ENCODE results near the gene CD300LD. TPM values are rescaled to one million over a fixed set of nuclear protein-coding genes. Genes with fewer than 3 reads are reported as not detected.
"Not testable (repeated sequence)": the region's sequence is repeated elsewhere in the genome, so short reads cannot be mapped to it uniquely, and the experiment has no call there.

CD300LD gene
- total RNA-seq, 4 donors from 2014 or later: not detected

- Histone ChIP-seq H3K27ac (peak overlapping the region; percentile 79 to 87 (median 86)), H3K36me3 (no peaks in the 10 kb centered on the region), H3K4me3 (replicated peaks in 1 of 3) (no peak overlapping the region), H3K9me3 (no peaks in the 10 kb centered on the region), H3K27me3 (no peaks in the 10 kb centered on the region), H3K4me1 (peaks cover 57 to 60% of the 10 kb centered on the region in 2 donors)
- intact Hi-C loops (cut with DNase I): no loop called here
- TF ChIP-seq POLR2A (IDR thresholded peaks at IDR 0.05) (no peak), CTCF (IDR thresholded peaks at IDR 0.05) (no peak)
- 28 to 32% methylated on average over 14 of the region's 14 CpGs for WGBS, 2 donors
- DNase-seq: peak; percentile 46 to 50
Measured at GRCh38 chr17:74631468-74632450, 39.7 kb upstream of the CD300LD start.

- 37 to 53% methylated on average over 14 of the region's 14 CpGs for WGBS, 2 donors
- intact Hi-C loops (cut with DNase I): not testable (repeated sequence)
Measured at GRCh38 chr17:74630251-74630650, 38.2 kb upstream of the CD300LD start.

GRCh38 chr17:74625661-74626060 is 33.6 kb upstream of the CD300LD start:
- intact Hi-C loops (cut with DNase I): no loop called here
- no peaks in the 10 kb centered on the region for H3K27me3 ChIP-seq
- WGBS, 2 donors: 65 to 75% methylated on average over 3 of the region's 3 CpGs
- H3K4me1 ChIP-seq: peaks cover 2 to 8% of the 10 kb centered on the region in 2 donors
- TF ChIP-seq POLR2A (IDR thresholded peaks at IDR 0.05): no peak
- no peak for TF ChIP-seq CTCF (IDR thresholded peaks at IDR 0.05)
- DNase-seq: no peak
- no peaks in the 10 kb centered on the region for H3K36me3 ChIP-seq
- no peak overlapping the region for H3K27ac ChIP-seq
- H3K4me3 ChIP-seq (replicated peaks in 1 of 3): no peak overlapping the region
- H3K9me3 ChIP-seq: no peaks in the 10 kb centered on the region

More at GRCh38 chr17:74630251-74630650, 38.2 kb upstream of the CD300LD start:
- peak; percentile 67 to 75 for DNase-seq
- not testable (repeated sequence) for H3K27me3 ChIP-seq; H3K36me3 ChIP-seq; H3K9me3 ChIP-seq; H3K4me3 ChIP-seq (replicated peaks in 1 of 3)
- H3K4me1 ChIP-seq: peaks cover 43 to 46% of the 10 kb centered on the region in 2 donors
- peak overlapping the region; percentile 79 to 87 (median 86) for H3K27ac ChIP-seq

- Histone ChIP-seq H3K27me3 (no peaks in the 10 kb centered on the region), H3K36me3 (no peaks in the 10 kb centered on the region), H3K9me3 (no peaks in the 10 kb centered on the region), H3K4me1 (no peaks in the 10 kb centered on the region), H3K4me3 (replicated peaks in 1 of 3) (no peak overlapping the region), H3K27ac (no peak overlapping the region)
- 88 to 97% methylated on average over 1 of the region's 1 CpG for WGBS, 2 donors
- intact Hi-C loops (cut with DNase I): no loop called here
- no peak for DNase-seq
- TF ChIP-seq POLR2A (IDR thresholded peaks at IDR 0.05) (no peak), CTCF (IDR thresholded peaks at IDR 0.05) (no peak)
Measured at GRCh38 chr17:74624131-74624530, 32.0 kb upstream of the CD300LD start.

GRCh38 chr17:74623693-74624093 is 31.6 kb upstream of the CD300LD start, which contains the start of gene CD300E:
TSS of gene CD300E (minus strand) at chr17:74623738. CDS start at chr17:74623621, 117 bp downstream.
- no peaks in the 10 kb centered on the region for H3K4me1 ChIP-seq
- no peak within 1 kb of the TSS for H3K4me3 ChIP-seq (replicated peaks in 1 of 3)
- no peak for DNase-seq
- no peaks in the 10 kb centered on the region for H3K9me3 ChIP-seq
- H3K27me3 ChIP-seq: no peaks in the 10 kb centered on the region
- no peaks in the 10 kb centered on the region for H3K36me3 ChIP-seq
- intact Hi-C loops (cut with DNase I): no loop called here
- TF ChIP-seq CTCF (IDR thresholded peaks at IDR 0.05): no peak
- 70 to 87% methylated on average over 5 of the region's 5 CpGs for WGBS, 2 donors
- H3K27ac ChIP-seq: no peak within 1 kb of the TSS
